Activated T-helper 2 cell treated with anti-CD3 and anti-CD28 coated beads, Interferon-gamma antibody, Interleukin-2, Interleukin-4, amounts not matched to agents 10 μg/mL and 5 μg/mL and 100 μg/mL, durations not matched to agents 14 hours and 24 hours and 36 hours (primary cell): ENCODE data around the gene LTF. TPM values are rescaled to one million over a fixed set of nuclear protein-coding genes. Genes with fewer than 3 reads are reported as not detected.
A peak's percentile ranks its signal among the peaks of the same experiment; 100 is the strongest.

Source experiments
- DNase-seq: peaks from one replicate; pipeline ENCODE4 v3.0.0; 2021; ENCODE audit warnings: low spot score
- H3K27ac Mint-ChIP-seq: one replicate; pipeline ENCODE4 v1.8.0; 2021; ENCODE audit warnings: mixed read lengths
- H3K27me3 Mint-ChIP-seq: one replicate; pipeline ENCODE4 v1.8.0; 2021; ENCODE audit warnings: low read depth, mixed read lengths
- H3K36me3 Mint-ChIP-seq: one replicate; pipeline ENCODE4 v1.8.0; 2021; ENCODE audit warnings: low read depth, mixed read lengths
- H3K4me1 Mint-ChIP-seq: one replicate; pipeline ENCODE4 v1.8.0; 2021; ENCODE audit warnings: low read depth, mixed read lengths
- H3K4me3 Mint-ChIP-seq: one replicate; pipeline ENCODE4 v1.8.0; 2021; ENCODE audit warnings: low read depth, mild to moderate bottlenecking, moderate library complexity, mixed read lengths
- H3K9me3 Mint-ChIP-seq: one replicate; pipeline ENCODE4 v1.8.0; 2021; ENCODE audit warnings: mixed read lengths
- intact Hi-C: fragments of 100-400 bp; cut with micrococcal nuclease; formaldehyde crosslinking; loops from one replicate; pipeline ENCODE4 v1.15.1; 2023
- total RNA-seq: library from RNA; stranded (reverse); gene quantifications from 2 replicates; pipeline ENCODE4 v1.2.3, GENCODE V29; 2022

Gene LTF
- total RNA-seq, 1 donor from 2014 or later, result not detected

DNA sequence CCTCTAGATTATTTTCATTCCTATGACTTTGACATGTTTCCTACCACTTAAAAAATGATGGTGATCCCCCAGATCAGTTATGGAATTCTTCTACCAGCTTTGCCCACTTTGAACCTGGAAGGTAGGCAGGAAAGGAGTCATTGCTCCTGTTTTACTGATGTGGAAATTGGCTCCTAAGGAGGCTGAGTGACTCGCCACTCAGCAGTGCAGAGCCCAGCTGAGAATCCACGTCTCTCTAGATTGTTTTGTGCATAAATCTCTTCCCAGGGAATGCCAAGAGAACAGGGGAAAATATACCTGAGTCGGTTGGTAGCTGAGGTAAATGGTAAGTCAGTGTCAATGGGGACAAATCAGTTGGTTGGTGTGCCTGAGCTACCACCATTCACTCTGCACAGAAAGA, 4.7 kb downstream of the LTF start:
- Mint-ChIP-seq H3K27me3 (peaks cover 51% of the 10 kb centered on the region), H3K4me3 (no peak overlapping the region), H3K27ac (no peak overlapping the region), H3K4me1 (no peaks in the 10 kb centered on the region), H3K9me3 (no peaks in the 10 kb centered on the region), H3K36me3 (no peaks in the 10 kb centered on the region)
- DNase-seq, result no peak
- intact Hi-C loops, result no loop called here

DNA sequence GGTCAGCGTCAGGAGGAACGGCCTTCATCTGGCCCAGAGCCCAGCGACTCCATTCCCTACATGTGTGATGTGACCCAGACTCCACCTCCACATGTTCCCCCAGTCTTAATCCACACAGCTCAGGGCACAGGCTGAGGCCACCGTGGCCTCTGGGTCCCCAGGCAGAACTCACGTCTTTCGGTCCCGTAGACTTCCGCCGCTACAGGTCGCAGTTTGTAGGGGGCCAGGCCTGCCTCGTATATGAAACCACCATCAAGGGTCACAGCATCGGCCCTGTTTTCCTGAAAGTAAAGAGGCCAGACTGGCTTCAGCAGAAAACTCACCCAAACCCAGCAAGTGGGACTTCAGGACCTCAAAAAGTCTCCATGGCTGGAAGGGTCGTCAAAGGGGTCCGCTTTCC, 8.6 kb downstream of the LTF start:
- Mint-ChIP-seq H3K36me3 (no peaks in the 10 kb centered on the region), H3K27ac (no peak overlapping the region), H3K9me3 (no peaks in the 10 kb centered on the region), H3K27me3 (peaks cover 38% of the 10 kb centered on the region), H3K4me1 (no peaks in the 10 kb centered on the region), H3K4me3 (no peak overlapping the region)
- DNase-seq, result no peak
- intact Hi-C loops, result no loop called here

DNA sequence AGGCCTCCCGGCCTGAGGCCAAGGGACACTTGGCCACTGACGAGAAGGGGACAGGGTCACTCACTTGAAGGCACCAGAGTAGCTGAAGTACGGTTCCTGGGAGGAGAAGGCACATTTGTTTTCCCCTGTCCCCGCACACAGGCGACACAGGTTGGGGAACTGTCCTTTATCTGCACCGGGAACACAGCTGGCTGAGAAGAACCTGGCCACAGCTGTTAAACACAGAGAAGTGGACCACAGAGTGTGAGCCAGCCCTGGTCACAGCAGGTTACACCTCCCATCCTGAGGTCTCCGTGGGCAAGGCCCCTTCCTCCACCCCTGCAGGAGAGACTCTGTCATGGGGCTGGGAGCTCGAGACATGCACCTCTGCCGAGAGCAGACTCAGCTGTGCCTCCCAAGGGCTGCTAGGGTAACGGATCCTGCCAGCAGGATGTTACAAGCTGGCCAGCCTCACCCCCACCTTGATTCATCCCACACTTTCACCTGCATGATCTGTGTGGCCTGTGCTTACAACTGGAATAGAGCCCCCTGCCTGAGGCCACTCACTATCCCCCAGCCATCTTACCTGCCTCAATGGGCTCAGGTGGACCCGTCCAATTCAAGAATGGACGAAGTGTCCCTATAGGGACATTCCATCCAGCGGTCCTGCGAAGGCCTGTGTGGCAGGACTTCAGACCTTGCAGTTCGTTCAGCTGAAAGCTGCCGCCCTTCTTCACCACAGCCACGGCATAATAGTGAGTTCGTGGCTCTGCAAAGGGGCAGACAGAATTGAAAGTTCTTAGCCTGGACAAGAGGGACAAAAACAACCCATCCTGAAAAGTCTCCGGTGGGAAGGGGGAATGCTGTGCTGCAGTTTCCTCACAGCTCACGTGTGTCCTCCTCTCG, 9.2 kb downstream of the LTF start:
- no peak for DNase-seq
- Mint-ChIP-seq H3K27me3 (peaks cover 35% of the 10 kb centered on the region), H3K36me3 (no peaks in the 10 kb centered on the region), H3K4me3 (no peak overlapping the region), H3K27ac (no peak overlapping the region), H3K4me1 (no peaks in the 10 kb centered on the region), H3K9me3 (no peaks in the 10 kb centered on the region)
- intact Hi-C loops, result no loop called here

DNA sequence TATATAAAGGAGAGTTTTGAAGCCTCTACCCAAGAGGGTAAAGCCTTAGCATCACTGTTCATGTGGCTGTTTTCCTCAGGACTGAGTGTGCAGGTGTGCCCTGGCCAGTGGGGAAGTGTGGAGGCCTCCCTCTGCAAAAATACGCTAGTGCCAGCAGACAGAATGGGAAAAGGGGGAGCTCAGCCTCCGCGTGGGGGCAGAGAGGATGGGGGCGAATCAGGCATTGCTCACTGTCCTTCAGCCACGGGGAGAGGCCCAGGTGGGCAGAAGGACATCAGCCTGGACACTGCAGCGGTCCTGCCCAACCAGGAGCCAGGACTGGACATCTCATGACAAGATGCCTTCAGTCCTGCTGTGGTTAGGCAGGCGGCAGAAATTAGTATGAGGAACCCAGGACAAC, 10.1 kb downstream of the LTF start:
- Mint-ChIP-seq H3K36me3 (no peaks in the 10 kb centered on the region), H3K4me3 (no peak overlapping the region), H3K4me1 (no peaks in the 10 kb centered on the region), H3K27ac (no peak overlapping the region), H3K9me3 (no peaks in the 10 kb centered on the region), H3K27me3 (peaks cover 28% of the 10 kb centered on the region)
- intact Hi-C loops, result no loop called here
- no peak for DNase-seq

DNA sequence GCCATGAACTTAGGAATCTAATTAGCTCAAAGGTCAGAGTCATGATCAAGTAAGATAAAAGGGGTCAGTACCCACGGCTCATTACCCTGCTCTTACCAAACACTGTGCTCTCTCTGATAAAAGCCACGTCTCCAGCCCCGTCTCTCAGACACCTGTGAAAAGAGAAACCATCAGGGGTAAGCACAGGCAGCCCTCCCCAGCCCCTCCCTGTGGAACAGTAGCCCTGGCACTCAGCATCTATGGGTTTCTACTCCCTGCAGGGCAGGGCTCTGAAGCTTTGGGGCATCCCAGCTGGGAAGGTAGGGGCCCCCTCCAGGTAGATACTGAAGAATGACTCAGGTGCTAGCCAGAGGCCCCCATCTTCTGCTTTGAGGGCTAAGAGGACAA, 10.5 kb downstream of the LTF start:
- H3K4me3 Mint-ChIP-seq, result no peak overlapping the region
- no peaks in the 10 kb centered on the region for H3K9me3 Mint-ChIP-seq
- H3K36me3 Mint-ChIP-seq, result no peaks in the 10 kb centered on the region
- no peak for DNase-seq
- H3K27me3 Mint-ChIP-seq, result peaks cover 25% of the 10 kb centered on the region
- H3K4me1 Mint-ChIP-seq, result no peaks in the 10 kb centered on the region
- intact Hi-C loops, result no loop called here
- H3K27ac Mint-ChIP-seq, result no peak overlapping the region

DNA sequence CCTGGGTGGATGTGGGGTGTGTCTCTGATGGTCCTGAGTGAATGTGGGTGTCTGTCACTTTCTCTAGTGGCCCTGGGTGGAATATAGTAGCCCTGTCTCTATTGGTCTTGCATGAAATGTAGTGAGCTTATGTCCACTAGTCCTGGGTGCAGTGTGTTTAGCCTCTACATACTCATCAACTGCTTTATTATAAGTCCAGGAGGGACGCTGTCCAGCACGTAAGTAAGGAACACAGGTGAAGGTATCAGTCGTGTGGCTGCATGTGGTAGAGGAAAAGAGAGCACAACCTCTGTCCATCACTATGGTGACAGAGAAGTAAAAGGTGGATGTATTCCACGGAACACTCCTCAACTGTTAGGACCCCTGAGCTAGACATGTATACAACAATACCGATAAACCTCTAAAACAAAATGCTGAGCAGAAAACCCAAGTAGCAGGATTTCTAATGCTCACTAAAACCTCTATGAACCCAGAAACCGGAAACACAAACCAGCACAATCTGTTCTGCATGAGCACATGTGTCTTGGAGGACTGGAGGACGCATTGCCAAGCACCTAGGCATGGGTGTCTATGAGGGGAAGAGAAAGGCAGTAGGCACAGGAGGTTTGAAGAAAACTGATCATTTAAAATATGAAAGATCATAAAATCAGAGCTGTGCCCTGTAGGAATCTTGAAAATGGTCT, 11.0 kb downstream of the LTF start:
- intact Hi-C loops, result no loop called here
- no peaks in the 10 kb centered on the region for H3K4me1 Mint-ChIP-seq
- no peak for DNase-seq
- H3K27ac Mint-ChIP-seq, result no peak overlapping the region
- H3K36me3 Mint-ChIP-seq, result no peaks in the 10 kb centered on the region
- H3K27me3 Mint-ChIP-seq, result peaks cover 25% of the 10 kb centered on the region
- no peaks in the 10 kb centered on the region for H3K9me3 Mint-ChIP-seq
- no peak overlapping the region for H3K4me3 Mint-ChIP-seq

DNA sequence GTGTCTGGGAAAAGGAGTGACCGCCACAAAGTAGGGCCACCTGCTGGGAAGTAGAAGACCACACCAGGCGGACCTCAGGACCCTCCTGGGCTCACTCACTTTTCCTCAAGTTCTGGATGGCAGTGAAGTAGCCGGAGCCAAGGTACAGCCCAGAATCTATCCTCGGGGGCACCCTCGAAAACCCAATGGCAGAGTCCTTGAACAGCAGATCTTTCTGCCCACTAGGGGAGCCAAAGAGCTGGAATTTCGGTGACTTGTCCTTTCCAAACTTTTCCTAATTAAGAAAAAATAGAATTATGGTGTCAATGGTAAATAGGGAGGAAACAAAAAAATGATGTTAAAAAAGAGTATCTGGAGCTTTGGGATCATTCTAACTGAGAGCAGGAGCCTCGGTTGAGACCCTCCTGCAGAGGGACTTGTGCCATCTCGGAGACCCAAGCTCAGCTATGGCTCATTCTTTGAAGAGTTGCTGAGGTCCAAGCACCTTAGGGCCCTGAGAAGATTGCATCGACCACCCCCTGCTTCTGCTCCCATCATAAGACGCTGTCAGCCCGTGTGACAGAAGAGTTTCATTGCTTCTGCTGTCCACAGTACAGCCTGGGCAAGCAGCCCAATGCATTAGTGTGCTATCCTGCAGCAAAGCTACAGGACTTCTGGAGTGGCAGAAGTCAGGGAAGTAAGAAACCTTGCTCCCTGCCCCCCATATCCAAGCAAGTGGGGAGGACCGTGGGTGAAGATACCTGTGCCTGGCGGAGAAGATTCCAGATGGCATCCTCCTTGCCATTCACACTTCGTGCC, 14.8 kb downstream of the LTF start:
- Mint-ChIP-seq H3K4me3 (no peak overlapping the region), H3K36me3 (no peaks in the 10 kb centered on the region), H3K27me3 (peaks cover 30% of the 10 kb centered on the region), H3K27ac (no peak overlapping the region), H3K4me1 (no peaks in the 10 kb centered on the region), H3K9me3 (no peaks in the 10 kb centered on the region)
- no peak for DNase-seq
- intact Hi-C loops, result no loop called here

DNA sequence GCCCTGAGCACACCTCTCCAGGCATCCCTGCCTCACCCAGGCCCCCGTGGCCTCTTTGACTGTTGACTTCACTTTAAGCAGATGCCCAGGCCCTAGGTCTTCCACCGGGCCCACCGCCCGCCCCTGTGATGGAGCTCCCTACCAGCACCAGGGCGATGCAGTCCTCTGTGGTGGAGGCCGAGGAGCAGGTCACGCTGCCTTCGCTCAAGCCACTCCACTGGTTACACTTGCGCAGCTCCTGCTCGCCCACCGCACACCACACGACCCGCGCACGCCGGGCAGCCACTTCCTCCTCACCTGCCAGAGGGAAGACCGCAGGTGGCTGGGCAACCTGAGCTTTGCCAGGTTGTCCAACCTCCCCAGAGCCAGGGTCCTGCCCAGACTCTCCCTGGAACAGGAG, 16.0 kb downstream of the LTF start:
- no peaks in the 10 kb centered on the region for H3K4me1 Mint-ChIP-seq
- peaks cover 28% of the 10 kb centered on the region for H3K27me3 Mint-ChIP-seq
- no peaks in the 10 kb centered on the region for H3K9me3 Mint-ChIP-seq
- H3K27ac Mint-ChIP-seq, result no peak overlapping the region
- no peak overlapping the region for H3K4me3 Mint-ChIP-seq
- no peak for DNase-seq
- intact Hi-C loops, result no loop called here
- no peaks in the 10 kb centered on the region for H3K36me3 Mint-ChIP-seq

DNA sequence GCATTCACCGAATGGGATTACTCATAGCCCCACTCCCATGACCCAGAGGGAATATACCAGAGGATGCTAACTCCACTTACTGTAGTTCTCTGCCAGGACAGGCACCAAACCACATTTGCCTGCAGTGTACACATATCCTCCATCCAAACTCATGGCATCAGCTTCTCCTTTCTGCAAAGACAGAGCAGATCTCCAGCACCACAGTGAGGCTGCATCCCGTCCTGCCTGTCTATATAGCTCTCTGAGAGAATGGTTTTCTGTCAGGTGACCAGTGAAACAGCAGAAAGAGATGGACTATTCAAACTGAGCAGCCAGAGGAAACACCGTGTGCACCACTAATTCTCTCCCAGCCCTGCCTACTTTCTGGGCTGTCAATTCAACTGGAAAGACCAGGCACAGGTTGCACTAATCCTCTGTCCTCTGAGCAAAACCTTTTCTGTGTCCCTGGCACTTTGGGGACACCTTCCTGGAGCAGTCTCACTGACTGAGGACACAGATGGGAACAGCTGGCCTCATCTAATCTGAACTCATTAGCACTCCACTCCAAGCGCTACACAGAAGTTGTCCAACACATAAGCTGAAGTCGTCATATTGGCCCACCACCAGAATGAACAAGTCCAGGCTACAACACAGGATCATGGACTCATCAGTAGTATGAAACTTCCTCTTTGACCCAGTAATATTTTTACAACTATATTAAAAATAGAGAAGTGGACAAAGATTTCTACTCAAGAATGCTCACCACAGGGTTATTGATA, 17.3 kb downstream of the LTF start:
- intact Hi-C loops, result no loop called here

DNA sequence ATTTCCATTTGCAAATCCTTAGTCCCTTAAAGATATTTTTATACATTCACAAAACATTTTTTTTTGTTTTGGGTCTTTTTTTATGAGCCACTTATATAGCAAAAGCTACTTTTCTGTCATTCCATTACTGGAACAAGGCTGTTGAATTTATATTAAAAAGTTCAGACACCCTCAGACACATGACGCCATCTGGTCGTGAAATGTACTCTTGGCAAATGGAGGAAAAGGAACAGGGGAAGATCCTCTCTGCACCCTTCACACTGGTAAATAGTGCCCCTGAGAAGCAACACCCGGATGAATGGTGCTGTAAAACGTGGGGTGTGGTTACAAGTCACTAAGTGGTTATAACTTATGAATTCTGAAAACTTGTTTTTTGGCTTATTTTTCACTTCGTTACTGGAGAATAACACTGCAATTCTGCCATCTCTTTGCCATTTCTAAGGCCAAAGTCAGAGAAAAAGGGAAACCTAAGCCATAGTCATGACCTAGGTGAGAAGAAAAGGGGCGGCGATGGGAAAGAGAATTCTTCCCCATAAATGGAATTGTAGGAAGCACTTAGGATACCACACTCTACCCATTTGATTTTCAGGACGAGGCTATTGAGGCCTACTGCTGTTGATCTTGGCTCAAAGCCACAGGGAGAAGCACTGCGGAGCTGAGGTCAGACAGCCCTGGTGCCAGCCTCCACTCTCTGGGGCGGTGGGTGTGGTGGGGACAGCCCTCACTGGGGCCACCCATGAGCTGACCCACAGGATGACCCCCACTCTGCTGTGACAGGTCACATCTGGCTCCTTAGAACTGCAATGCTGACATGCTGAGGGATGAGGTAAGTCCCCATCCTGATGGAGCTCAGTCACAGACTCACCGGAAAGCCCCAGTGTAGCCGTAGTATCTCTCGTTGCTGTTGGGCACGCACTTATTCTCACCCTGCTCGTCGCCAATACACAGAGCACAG, 21.9 kb downstream of the LTF start:
- H3K27ac Mint-ChIP-seq, result no peak overlapping the region
- peaks cover 18% of the 10 kb centered on the region for H3K4me1 Mint-ChIP-seq
- no peaks in the 10 kb centered on the region for H3K36me3 Mint-ChIP-seq
- intact Hi-C loops, result loop anchor here (5.0 kb wide), 2 partner anchors 71 to 151 kb away; partner anchors contain the start of gene CCR5
- peaks cover 10% of the 10 kb centered on the region for H3K27me3 Mint-ChIP-seq
- no peaks in the 10 kb centered on the region for H3K9me3 Mint-ChIP-seq
- no peak overlapping the region for H3K4me3 Mint-ChIP-seq
- DNase-seq, result peak; percentile 14

More for the DNA sequence above, 17.3 kb downstream of the LTF start:
- Mint-ChIP-seq H3K4me3 (no peak overlapping the region), H3K4me1 (no peaks in the 10 kb centered on the region), H3K27me3 (peaks cover 16% of the 10 kb centered on the region), H3K9me3 (no peaks in the 10 kb centered on the region), H3K27ac (no peak overlapping the region), H3K36me3 (no peaks in the 10 kb centered on the region)
- no peak for DNase-seq

DNA sequence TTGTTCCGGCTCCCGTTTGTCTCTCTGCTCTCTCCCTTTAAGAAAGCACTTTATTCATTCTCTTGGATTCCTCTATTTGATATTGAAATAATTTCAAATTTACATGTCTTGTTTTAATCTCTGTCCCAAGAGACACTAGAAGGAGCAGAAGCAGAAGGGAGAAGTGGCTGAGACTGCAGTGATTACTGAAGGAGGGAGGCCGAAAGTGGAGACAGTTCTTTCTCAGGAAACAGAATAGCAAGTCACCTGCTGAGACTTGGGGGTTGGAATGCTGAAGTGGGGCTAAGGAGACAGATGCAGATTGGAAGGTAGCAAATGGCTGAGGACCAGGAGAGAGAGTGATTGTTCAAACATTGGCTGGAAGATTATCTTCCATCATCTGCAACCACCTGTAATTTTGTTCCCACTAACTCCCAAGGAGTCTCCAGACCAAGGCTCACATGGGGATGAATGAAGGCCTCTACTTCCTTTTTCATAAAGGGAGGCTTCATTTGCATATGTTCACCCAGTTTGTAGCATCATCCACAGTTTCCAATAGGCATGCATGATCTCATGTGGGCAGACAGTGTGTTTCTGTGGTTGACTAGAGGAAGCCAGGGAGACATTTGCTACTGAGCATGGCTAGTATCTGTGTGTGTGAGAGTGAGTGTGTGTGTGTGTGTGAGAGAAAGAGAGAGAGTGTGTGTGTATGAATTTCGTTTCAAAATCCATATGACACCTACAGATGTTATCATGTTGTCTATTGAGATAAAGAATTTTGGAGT, 24.0 kb downstream of the LTF start:
- Mint-ChIP-seq H3K27me3 (peaks cover 13% of the 10 kb centered on the region), H3K36me3 (no peaks in the 10 kb centered on the region), H3K4me1 (peaks cover 18% of the 10 kb centered on the region), H3K9me3 (no peaks in the 10 kb centered on the region), H3K4me3 (no peak overlapping the region), H3K27ac (peak overlapping the region; percentile 3)
- peak; percentile 28 for DNase-seq
- intact Hi-C loops, result loop anchor here (2.0 to 5.0 kb wide), 3 partner anchors 68 to 344 kb away; partner anchors contain the start of gene CCR5
